ENCODE measurements around the gene TCIRG1. TPM values are rescaled to one million over a fixed set of nuclear protein-coding genes. Genes with fewer than 3 reads are reported as not detected.
A peak's percentile ranks its signal among the peaks of the same experiment; 100 is the strongest.

Gene TCIRG1
- total and polyA plus RNA-seq, 2 experiments from 2014 or later: 19.4 to 55.8 TPM

DNA sequence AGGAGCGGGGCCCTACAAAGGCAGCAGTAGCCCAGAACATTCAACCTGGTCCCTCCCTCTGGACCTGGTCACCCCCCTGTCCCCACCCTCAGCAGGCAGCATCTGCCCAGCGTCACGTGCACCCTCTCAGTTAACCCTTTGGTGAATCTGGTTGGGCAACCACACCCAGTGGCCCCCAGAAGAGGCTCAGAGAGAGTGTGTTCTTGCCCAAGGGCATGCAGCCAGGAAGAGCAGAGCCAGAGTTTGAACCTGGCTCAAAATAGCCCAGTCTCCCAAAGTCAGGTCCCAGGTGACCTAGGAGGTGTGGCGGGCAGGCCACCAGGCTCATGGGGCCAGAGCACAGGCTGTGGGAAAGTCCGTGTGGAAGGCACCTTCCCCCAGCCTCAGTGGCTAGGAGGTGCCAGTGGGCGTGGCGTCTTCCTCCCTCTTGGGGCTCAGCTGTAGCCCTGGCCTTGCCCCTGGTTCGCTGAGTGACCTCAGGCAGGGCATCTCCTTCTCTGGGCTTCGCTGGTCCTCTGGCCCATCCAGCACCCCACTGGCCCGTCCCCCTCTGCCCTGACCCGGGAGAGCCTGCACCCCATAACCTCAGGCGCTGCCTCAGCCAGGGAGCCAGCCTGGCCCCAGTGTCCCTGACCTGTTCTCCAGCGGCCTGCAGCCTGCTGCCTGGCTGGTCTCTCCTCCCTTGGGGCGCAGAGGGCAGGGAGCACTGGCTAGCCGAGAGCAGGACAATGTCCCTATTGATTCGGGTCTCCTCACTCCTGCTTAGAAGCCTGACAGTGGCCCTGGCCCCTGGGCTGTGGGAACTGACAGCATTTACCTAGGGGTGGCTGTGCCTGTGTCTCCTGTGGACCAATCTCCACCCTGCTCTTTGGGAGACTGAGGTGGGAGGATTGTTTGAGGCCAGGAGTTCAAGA is 21.7 kb upstream of the TCIRG1 start:
- Histone ChIP-seq H3K36me3 (no peaks in the 10 kb centered on the region), H3K27ac (no peak overlapping the region), H3K9me3 (ENCODE audit: low read depth) (no peaks in the 10 kb centered on the region), H3K27me3 (no peaks in the 10 kb centered on the region), H3K4me3 (no peak overlapping the region), H3K4me1 (ENCODE audit: low read depth) (no peaks in the 10 kb centered on the region)
- DNase-seq (ENCODE audit: low read depth in 1 of 2, low spot score in 1 of 2): no peak
- TF ChIP-seq, protein P1, sequence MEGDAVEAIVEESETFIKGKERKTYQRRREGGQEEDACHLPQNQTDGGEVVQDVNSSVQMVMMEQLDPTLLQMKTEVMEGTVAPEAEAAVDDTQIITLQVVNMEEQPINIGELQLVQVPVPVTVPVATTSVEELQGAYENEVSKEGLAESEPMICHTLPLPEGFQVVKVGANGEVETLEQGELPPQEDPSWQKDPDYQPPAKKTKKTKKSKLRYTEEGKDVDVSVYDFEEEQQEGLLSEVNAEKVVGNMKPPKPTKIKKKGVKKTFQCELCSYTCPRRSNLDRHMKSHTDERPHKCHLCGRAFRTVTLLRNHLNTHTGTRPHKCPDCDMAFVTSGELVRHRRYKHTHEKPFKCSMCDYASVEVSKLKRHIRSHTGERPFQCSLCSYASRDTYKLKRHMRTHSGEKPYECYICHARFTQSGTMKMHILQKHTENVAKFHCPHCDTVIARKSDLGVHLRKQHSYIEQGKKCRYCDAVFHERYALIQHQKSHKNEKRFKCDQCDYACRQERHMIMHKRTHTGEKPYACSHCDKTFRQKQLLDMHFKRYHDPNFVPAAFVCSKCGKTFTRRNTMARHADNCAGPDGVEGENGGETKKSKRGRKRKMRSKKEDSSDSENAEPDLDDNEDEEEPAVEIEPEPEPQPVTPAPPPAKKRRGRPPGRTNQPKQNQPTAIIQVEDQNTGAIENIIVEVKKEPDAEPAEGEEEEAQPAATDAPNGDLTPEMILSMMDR (IDR thresholded peaks at IDR 0.05; ENCODE audit: low read depth, low read length): no peak

DNA sequence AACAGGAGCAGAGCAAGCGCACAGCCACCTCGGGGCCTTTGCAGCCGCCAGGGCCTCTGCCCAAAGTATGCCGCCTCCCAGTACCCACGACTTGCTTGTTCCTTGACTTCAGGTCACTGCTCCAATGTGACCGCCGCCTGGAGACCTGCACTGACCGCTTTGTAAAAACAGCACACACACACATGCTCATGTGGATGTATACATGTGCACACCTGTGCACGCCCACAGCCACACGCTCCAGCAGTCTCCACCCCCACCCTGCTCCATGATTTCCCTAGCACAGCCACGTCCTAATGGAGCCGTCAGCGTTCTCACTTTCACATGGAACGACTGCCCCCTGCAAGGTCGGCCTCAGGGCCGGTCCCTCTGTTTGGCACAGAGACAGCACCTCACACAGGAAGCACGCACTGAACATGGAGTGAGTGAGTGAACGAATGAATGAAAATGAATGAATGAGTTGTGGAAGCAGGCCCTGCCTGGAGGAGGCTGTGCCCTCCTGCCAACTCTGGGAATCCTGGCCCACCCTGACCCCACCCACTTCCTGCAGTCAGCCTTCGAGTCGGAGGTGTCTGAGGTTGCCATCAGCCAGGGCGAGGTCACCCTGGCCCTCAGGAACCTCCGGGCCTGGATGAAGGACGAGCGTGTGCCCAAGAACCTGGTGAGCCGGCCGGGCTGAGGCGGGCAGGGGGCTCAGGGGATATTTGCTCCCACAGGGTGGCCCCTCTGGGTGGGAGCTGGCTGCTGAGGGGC is 20.7 kb upstream of the TCIRG1 start:
- H3K27me3 ChIP-seq: no peaks in the 10 kb centered on the region
- no peak overlapping the region for H3K27ac ChIP-seq
- TF ChIP-seq, protein P1 (IDR thresholded peaks at IDR 0.05; ENCODE audit: low read depth, low read length): no peak
- no peaks in the 10 kb centered on the region for H3K4me1 ChIP-seq (ENCODE audit: low read depth)
- H3K4me3 ChIP-seq: no peak overlapping the region
- DNase-seq (ENCODE audit: low read depth in 1 of 2, low spot score in 1 of 2): no peak
- no peaks in the 10 kb centered on the region for H3K9me3 ChIP-seq (ENCODE audit: low read depth)
- H3K36me3 ChIP-seq: no peaks in the 10 kb centered on the region

DNA sequence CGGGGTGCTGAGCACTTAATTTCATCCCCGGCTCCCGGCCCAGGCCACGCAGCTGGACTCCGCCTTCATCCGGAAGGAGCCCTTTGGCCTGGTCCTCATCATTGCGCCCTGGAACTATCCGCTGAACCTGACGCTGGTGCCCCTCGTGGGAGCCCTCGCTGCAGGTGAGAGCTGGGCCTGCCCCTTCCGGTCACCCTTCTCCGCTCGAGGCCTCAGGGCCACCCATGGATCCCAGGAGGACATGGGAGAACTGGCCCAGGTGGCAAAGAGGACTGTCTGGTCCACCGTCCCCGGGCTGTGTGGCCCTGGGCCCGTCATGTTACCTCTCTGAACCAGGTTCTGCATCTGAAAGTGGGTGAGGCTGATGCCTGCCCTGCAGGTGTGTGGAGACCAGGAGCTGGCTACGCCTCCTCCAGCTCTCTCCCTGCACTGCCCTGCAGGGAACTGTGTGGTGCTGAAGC is 20.1 kb upstream of the TCIRG1 start:
- Histone ChIP-seq H3K27ac (no peak overlapping the region), H3K27me3 (no peaks in the 10 kb centered on the region), H3K4me3 (no peak overlapping the region), H3K4me1 (ENCODE audit: low read depth) (no peaks in the 10 kb centered on the region), H3K9me3 (ENCODE audit: low read depth) (no peaks in the 10 kb centered on the region), H3K36me3 (no peaks in the 10 kb centered on the region)
- TF ChIP-seq, protein P1 (IDR thresholded peaks at IDR 0.05; ENCODE audit: low read depth, low read length): no peak
- no peak for DNase-seq (ENCODE audit: low read depth in 1 of 2, low spot score in 1 of 2)

DNA sequence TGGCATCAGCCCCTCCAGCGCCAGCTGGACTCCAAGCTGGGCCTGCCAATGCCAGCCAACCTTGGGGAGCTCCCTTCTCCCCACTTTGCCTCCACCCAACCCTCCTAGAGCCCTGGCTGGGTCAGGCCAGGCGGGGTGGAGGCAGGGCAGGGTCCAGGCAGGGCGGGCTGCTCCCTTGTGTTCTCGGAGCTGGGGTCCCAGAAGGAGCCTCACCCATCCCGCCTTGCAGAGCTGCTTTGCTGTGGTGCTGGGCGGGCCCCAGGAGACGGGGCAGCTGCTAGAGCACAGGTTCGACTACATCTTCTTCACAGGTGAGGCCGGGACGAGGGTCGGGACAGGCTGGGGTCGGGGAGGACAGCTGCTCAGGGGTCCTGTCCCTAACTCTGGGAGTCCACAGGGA is 19.3 kb upstream of the TCIRG1 start:
- H3K9me3 ChIP-seq (ENCODE audit: low read depth): no peaks in the 10 kb centered on the region
- no peaks in the 10 kb centered on the region for H3K27me3 ChIP-seq
- DNase-seq (ENCODE audit: low read depth in 1 of 2, low spot score in 1 of 2): no peak
- H3K4me1 ChIP-seq (ENCODE audit: low read depth): no peaks in the 10 kb centered on the region
- H3K4me3 ChIP-seq: no peak overlapping the region
- no peaks in the 10 kb centered on the region for H3K36me3 ChIP-seq
- TF ChIP-seq, protein P1 (IDR thresholded peaks at IDR 0.05; ENCODE audit: low read depth, low read length): no peak
- H3K27ac ChIP-seq: no peak overlapping the region

DNA sequence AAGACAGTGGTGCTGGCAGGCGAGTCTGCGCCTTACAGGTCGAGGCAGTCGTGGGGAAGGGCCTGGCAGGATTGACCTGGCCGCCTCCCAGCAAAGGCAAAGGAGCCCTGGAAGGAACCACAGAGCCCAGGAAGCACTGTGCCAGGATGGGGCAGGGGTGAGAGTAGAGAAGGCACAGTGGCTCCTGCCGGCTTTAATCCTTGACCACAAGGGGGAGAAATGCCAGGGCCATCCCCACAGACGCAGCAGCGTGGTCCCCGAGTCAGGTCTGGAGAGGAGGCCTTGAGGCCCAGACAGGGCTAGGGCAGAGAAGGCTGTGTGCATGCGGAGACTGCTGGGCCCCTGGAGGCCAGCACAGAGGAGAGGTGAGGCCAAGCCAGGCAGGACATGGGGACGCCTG is 18.2 kb upstream of the TCIRG1 start:
- Histone ChIP-seq H3K27ac (no peak overlapping the region), H3K27me3 (no peaks in the 10 kb centered on the region), H3K9me3 (ENCODE audit: low read depth) (no peaks in the 10 kb centered on the region), H3K4me1 (ENCODE audit: low read depth) (no peaks in the 10 kb centered on the region), H3K36me3 (no peaks in the 10 kb centered on the region), H3K4me3 (no peak overlapping the region)
- peak; percentile 42 to 49 for DNase-seq (ENCODE audit: low read depth in 1 of 2, low spot score in 1 of 2)
- TF ChIP-seq, protein P1 (IDR thresholded peaks at IDR 0.05; ENCODE audit: low read depth, low read length): peak; percentile 47
